Epidermal melanocyte (primary cell): Measurements from ENCODE around the gene TBC1D5.

Experiments used
- DNase-seq: peaks from one replicate; pipeline ENCODE4 v3.0.0; 2011; ENCODE audit warnings: low spot score; ENCODE audit not compliant: insufficient read length

Gene TBC1D5

GRCh38 chr3:17307482-17307881 lies 434.9 kb downstream of the TBC1D5 start:
- no peak for DNase-seq

GRCh38 chr3:17304969-17305368 lies 437.5 kb downstream of the TBC1D5 start:
- DNase-seq: no peak

- no peak for DNase-seq
Observed at GRCh38 chr3:17302774-17303173, 439.7 kb downstream of the TBC1D5 start.

- no peak for DNase-seq
Observed at GRCh38 chr3:17302170-17302569, 440.3 kb downstream of the TBC1D5 start.

GRCh38 chr3:17301271-17301670 lies 441.2 kb downstream of the TBC1D5 start:
- DNase-seq: no peak

- DNase-seq: no peak
Observed at GRCh38 chr3:17300441-17300840, 442.0 kb downstream of the TBC1D5 start.

- DNase-seq: no peak
Observed at GRCh38 chr3:17298038-17298437, 444.4 kb downstream of the TBC1D5 start.

GRCh38 chr3:17292556-17292955 lies 449.9 kb downstream of the TBC1D5 start:
- no peak for DNase-seq

GRCh38 chr3:17290894-17291293 lies 451.5 kb downstream of the TBC1D5 start:
- no peak for DNase-seq

- DNase-seq: no peak
Observed at GRCh38 chr3:17288839-17289399, 453.5 kb downstream of the TBC1D5 start.

GRCh38 chr3:17287006-17287689 lies 455.3 kb downstream of the TBC1D5 start:
- no peak for DNase-seq

GRCh38 chr3:17278006-17278405 lies 464.4 kb downstream of the TBC1D5 start:
- DNase-seq: no peak

- DNase-seq: no peak
Observed at GRCh38 chr3:17266846-17267245, 475.6 kb downstream of the TBC1D5 start.

GRCh38 chr3:17261627-17262369 lies 480.6 kb downstream of the TBC1D5 start:
- DNase-seq: no peak

GRCh38 chr3:17260257-17260656 lies 482.2 kb downstream of the TBC1D5 start:
- DNase-seq: no peak

- DNase-seq: no peak
Observed at GRCh38 chr3:17259685-17260084, 482.7 kb downstream of the TBC1D5 start.

GRCh38 chr3:17258823-17259436 lies 483.5 kb downstream of the TBC1D5 start:
- DNase-seq: peak; percentile 30

GRCh38 chr3:17257269-17257668 lies 485.2 kb downstream of the TBC1D5 start:
- DNase-seq: no peak

GRCh38 chr3:17243621-17244020 lies 498.8 kb downstream of the TBC1D5 start:
- no peak for DNase-seq

GRCh38 chr3:17239417-17239816 lies 503.0 kb downstream of the TBC1D5 start:
- DNase-seq: no peak

GRCh38 chr3:17238023-17238422 lies 504.4 kb downstream of the TBC1D5 start:
- no peak for DNase-seq

- no peak for DNase-seq
Observed at GRCh38 chr3:17235310-17235709, 507.1 kb downstream of the TBC1D5 start.
